Measurements from ENCODE around the gene HDGF.
A peak's percentile ranks its signal among the peaks of the same experiment; 100 is the strongest.

Gene HDGF

DNA sequence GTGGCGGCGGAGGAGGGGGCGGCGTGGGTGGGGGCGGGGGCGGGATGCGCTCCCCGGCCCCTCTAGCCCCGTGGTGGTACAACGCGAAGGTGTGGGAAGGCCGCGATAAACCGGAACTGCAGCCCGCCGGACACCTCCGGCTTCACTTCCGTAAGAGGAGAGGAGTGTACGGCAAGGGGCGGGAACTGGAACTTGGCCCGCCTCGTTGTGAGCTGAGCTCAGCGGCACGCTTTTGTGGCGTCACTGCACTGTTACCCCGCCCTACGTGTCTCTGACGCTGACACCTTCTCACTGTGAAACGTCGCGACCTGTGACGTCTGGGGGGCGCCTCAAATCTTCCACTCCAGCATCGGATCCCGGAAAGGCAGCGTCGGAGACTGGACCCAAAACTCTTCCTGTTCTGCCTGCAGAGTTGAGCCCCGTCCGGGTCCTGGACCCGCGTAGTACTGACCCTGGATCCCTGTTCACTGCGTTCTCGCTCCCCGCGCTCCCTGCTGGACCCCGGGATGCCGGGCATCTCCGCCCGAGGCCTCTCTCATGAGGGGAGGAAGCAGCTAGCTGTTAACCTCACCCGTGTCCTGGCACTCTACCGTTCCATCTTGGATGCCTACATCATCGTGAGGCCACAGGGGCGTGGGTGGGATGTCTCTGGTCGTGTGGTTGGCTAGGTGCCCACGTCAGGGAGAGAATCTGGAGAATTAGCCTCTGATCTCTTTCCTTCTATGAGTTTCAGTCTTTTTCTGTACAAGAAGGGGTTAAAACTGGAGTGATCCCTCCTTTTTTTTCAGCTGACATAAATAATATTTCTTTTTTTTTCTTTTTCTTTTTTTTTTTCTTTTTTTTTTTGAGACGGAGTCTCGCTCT, 22.6 kb downstream of the HDGF start, which contains the start of gene ISG20L2:
TSS of gene ISG20L2 (minus strand) at position 168 of the 864 bp plus-strand sequence. CDS start 1,114 bp downstream, outside the sequence.
- peaks cover 31 to 34% of the 10 kb centered on the region in 2 donors for H3K36me3 Mint-ChIP-seq
- no peaks in the 10 kb centered on the region for H3K9me3 Mint-ChIP-seq
- peak; percentile 93 for DNase-seq
- no peak within 1 kb of the TSS for H3K27ac Mint-ChIP-seq
- peaks cover 25 to 29% of the 10 kb centered on the region in 2 donors for H3K4me1 Mint-ChIP-seq
- no peak within 1 kb of the TSS for H3K4me3 Mint-ChIP-seq
- H3K27me3 Mint-ChIP-seq = no peaks in the 10 kb centered on the region
- peak; percentile 94 to 95 for ATAC-seq (replicated peaks)

DNA sequence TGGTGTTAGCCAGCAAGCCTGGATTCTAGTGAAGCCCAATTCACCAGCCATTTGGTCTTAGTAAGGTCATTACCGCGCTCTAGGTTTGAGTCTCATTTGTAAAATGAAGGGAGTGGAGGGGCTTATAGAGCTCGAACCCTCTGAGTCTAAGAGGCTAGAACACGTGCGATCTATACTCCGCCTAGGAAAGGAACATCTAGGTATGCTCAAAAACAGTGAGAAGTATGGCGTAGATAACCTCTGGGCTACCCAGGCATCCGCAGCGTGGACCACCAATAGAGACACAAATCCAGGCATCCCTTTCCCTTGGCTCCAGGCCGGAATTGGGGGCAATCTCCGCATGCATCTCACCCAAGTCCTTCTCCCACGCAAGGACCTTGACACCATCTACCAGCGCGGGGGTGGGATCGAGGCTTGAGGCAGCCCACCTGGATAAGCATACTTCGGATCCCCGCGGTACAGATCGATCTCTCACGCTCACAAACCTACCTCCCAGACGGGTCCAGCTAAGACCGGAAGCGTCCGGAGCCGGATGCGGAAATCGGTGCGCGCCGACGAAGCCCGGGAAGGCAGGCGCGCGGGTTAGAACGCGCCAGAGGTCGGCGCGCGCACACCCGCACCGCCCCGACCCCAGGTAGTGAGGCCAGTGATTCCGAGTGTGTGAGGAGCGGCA, 23.4 kb downstream of the HDGF start, which contains the start of gene METTL25B:
TSS of gene METTL25B (plus strand) at position 544 of the 673 bp plus-strand sequence. CDS start 636 bp downstream, outside the sequence.
- H3K4me1 Mint-ChIP-seq = peaks cover 33 to 36% of the 10 kb centered on the region in 2 donors
- peaks cover 35 to 39% of the 10 kb centered on the region in 2 donors for H3K36me3 Mint-ChIP-seq
- H3K27ac Mint-ChIP-seq = no peak within 1 kb of the TSS
- H3K27me3 Mint-ChIP-seq = no peaks in the 10 kb centered on the region
- H3K4me3 Mint-ChIP-seq = no peak within 1 kb of the TSS
- DNase-seq = peak; percentile 76
- no peaks in the 10 kb centered on the region for H3K9me3 Mint-ChIP-seq
- peak; percentile 75 to 77 for ATAC-seq (replicated peaks)

DNA sequence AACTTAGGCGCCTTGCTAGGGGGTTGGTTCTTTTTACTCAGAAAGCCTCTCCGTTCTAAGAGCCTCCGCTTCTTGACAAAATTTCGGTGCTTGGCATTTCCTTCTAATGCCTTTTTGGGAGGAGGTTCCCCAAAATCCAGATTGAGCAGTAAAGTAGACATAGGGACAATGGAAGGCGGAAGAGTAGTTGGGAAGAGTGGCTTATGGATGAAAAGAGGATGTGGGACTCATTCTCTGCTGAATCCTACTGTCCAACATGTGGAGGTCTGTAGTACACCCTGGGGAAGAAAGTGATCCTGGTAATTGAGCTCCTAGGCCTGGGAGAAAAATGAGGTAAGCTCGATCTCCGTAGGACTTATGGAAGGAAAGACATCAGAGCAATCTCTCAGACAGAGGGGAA, 24.0 kb downstream of the HDGF start:
- Mint-ChIP-seq H3K36me3 (peaks cover 34 to 38% of the 10 kb centered on the region in 2 donors), H3K4me1 (peaks cover 33 to 36% of the 10 kb centered on the region in 2 donors), H3K27ac (no peak overlapping the region), H3K4me3 (no peak overlapping the region), H3K9me3 (no peaks in the 10 kb centered on the region), H3K27me3 (no peaks in the 10 kb centered on the region)
- ATAC-seq (replicated peaks) (no peak), DNase-seq (no peak)

DNA sequence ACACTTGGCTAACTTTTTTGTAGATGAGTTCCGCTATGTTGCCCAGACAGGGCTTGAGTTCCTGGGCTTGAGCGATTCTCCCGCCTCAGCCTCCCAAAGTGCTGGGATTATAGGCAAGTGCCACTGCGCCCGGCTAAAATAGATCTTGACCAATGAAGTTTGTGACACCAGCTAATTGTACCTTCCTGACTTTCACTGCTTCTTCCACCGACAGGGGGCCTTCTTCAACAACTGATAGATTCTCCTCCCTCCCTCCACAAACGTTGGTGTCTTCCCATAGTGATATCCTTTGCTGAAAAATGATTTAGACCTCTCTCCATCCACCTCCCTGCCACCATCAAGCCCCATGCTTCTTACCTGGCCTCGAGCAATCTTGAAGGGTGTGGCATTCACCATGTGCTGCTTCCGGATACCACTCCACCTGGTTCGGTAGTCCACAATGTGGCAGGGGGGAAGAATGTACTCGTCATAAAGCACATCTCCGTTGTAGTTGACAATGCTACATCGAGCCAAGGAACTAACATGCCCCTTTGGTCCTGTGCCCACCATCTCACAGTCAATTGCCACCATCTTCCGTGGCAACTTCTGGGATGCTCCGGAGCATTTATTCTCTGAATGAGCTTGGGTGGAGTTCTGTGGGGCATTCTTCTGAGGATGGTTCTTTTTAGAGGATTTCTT, 24.8 kb downstream of the HDGF start:
- H3K27me3 Mint-ChIP-seq = no peaks in the 10 kb centered on the region
- no peak overlapping the region for H3K4me3 Mint-ChIP-seq
- ATAC-seq (replicated peaks) (no peak), DNase-seq (no peak)
- peaks cover 32 to 37% of the 10 kb centered on the region in 2 donors for H3K4me1 Mint-ChIP-seq
- peaks cover 33 to 37% of the 10 kb centered on the region in 2 donors for H3K36me3 Mint-ChIP-seq
- H3K9me3 Mint-ChIP-seq = no peaks in the 10 kb centered on the region
- H3K27ac Mint-ChIP-seq = no peak overlapping the region

DNA sequence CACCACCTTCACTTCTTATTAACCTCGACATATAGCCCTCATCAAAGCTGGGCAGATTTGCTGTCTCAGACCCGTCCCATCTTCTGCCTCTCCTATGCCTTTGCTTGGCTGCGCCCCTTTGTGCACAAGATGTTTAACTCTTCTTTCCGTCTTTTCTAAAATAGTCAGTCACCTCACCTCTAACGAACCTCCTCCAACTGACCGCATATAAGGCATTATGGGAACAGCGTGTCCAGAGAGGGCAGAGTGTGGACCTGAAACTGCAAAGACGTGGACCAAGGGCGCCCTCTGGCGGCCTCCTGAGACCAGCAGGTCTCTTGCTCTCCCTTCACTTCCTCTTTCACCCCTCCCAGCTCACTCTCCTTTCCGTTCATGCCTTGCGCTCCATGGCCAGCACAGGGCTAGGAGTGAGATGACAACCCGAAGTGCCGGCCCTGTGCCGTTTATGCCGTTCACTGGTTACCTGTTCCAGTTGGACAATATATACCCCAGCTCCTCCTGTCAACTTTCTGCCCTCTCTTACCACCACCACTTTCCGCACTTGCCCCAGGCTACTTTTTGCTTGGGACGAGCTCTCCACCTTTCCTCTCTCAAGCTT, 25.7 kb downstream of the HDGF start:
- peaks cover 34 to 38% of the 10 kb centered on the region in 2 donors for H3K4me1 Mint-ChIP-seq
- H3K36me3 Mint-ChIP-seq = peaks cover 36 to 37% of the 10 kb centered on the region in 2 donors

DNA sequence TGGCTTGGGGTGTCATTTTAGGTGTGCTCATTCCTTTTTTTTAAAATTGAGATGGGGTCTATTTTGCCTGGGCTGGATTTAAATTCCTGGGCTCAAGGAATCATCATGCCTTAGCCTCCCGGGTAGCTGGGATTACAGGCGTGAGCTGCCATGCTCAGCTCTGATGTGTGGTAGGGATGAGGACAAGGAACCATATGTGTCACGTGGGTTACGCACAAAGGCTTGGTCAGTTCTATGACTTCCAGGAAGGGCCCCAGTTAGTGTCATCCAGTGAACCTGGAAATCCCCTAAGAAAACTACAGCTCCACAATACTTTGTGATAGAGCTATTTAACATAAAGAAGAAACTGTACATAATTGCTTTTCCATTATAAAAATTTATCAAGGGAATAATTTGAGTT, 29.9 kb downstream of the HDGF start:
- Mint-ChIP-seq H3K27ac (peak overlapping the region; percentile 76), H3K4me1 (peaks cover 20 to 37% of the 10 kb centered on the region in 2 donors), H3K4me3 (no peak overlapping the region), H3K9me3 (no peaks in the 10 kb centered on the region), H3K36me3 (peaks cover 36 to 39% of the 10 kb centered on the region in 2 donors), H3K27me3 (no peaks in the 10 kb centered on the region)
- DNase-seq (no peak), ATAC-seq (replicated peaks) (no peak)

More for the DNA sequence above, 25.7 kb downstream of the HDGF start:
- Mint-ChIP-seq H3K9me3 (no peaks in the 10 kb centered on the region), H3K27me3 (no peaks in the 10 kb centered on the region), H3K4me3 (no peak overlapping the region), H3K27ac (no peak overlapping the region)
- ATAC-seq (replicated peaks) (peak; percentile 47 to 51), DNase-seq (peak; percentile 66)

DNA sequence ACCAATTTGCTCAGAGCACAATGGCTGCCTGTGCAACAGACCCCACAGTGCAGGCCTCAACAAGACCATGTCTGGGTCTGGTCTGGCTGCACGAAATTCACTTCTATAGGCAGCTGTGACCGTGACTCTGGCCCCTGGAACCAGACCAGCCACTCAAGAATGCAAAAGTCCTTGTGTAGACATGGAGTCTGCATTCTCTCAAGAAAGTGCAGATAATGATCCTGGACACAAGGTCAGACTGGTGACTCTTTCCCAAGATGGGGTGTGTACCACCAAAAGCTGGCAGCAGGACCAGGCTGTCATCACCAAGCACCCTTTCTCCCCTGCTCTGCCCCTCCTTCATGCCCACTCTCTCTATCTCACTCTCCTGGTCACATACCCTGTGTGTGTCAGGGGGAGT, 30.3 kb downstream of the HDGF start:
- no peaks in the 10 kb centered on the region for H3K27me3 Mint-ChIP-seq
- no peak for ATAC-seq (replicated peaks)
- peak overlapping the region; percentile 76 for H3K27ac Mint-ChIP-seq
- no peaks in the 10 kb centered on the region for H3K9me3 Mint-ChIP-seq
- peaks cover 38 to 43% of the 10 kb centered on the region in 2 donors for H3K36me3 Mint-ChIP-seq
- no peak overlapping the region for H3K4me3 Mint-ChIP-seq
- DNase-seq = no peak
- H3K4me1 Mint-ChIP-seq = peaks cover 21 to 37% of the 10 kb centered on the region in 2 donors

DNA sequence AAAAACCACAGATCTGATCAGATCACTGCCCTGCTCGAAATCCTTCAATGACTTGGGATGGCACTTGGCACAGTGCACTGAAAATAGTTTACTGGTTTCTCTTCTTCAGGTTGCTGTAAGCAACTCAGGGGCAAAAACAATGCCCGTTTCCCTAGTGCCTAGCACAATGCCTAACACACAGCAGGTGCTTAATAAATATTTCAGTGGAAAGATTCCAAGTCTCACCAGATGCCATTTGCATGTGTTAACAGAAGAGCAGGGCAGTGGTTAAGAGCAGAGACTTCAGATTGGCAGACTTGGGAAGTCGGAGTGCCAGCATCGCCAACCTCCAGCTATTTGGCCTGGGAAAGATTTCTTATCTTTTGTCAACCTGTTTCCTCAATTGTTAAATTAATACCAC, 34.1 kb downstream of the HDGF start:
- H3K9me3 Mint-ChIP-seq = no peaks in the 10 kb centered on the region
- H3K27me3 Mint-ChIP-seq = no peaks in the 10 kb centered on the region
- H3K36me3 Mint-ChIP-seq = peaks cover 35 to 46% of the 10 kb centered on the region in 2 donors
- no peak overlapping the region for H3K27ac Mint-ChIP-seq
- DNase-seq (no peak), ATAC-seq (replicated peaks) (no peak)
- H3K4me3 Mint-ChIP-seq = no peak overlapping the region
- peaks cover 8 to 15% of the 10 kb centered on the region in 2 donors for H3K4me1 Mint-ChIP-seq

DNA sequence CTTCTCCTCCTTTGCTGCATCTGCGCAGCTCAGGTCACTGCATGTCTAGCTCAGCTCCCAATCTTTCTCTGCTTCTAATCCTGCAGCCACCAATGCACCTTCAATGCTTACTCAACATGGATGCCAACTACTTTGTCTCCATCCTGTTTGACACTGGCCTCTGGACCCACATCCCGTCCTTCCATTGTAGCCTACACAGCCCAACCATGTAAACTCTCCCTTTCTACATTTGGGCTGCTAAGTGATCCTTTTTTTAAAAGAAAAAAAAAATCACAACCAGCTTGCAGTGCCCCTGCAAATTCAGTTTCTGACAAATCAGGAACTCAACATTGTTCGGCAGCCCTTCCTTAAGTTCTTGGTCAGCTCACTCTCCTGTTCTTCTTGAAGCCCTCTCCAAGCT, 36.6 kb downstream of the HDGF start:
- DNase-seq = no peak
- no peaks in the 10 kb centered on the region for H3K9me3 Mint-ChIP-seq
- H3K36me3 Mint-ChIP-seq = peaks cover 27 to 39% of the 10 kb centered on the region in 2 donors
- H3K27ac Mint-ChIP-seq = no peak overlapping the region
- H3K27me3 Mint-ChIP-seq = no peaks in the 10 kb centered on the region
- no peak for ATAC-seq (replicated peaks)
- peaks cover 1 to 4% of the 10 kb centered on the region in 2 donors for H3K4me1 Mint-ChIP-seq
- H3K4me3 Mint-ChIP-seq = no peak overlapping the region

DNA sequence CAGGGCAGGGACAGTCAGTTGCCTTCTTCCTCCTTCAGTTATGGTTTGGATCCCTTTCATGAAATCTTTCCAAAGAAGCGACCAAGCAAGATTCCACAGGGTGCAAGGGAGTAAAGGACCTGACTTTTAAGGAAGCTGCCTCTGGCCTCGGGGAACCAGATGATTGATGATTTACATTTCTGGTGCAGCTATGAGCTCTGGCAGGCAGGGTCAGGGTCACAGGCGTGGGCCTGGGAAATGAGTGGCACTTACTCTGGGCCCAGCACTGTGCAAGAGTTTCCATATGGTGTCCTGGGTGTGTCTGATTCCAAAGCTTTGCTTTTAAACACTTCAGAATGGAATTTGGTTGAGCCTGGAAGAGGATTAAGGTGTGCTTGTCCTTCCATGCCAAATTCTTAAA, 38.8 kb downstream of the HDGF start:
- Mint-ChIP-seq H3K27me3 (no peaks in the 10 kb centered on the region), H3K36me3 (peaks cover 24 to 34% of the 10 kb centered on the region in 2 donors), H3K27ac (no peak overlapping the region), H3K9me3 (no peaks in the 10 kb centered on the region), H3K4me1 (peaks cover 0 to 4% of the 10 kb centered on the region in 2 donors), H3K4me3 (no peak overlapping the region)
- ATAC-seq (replicated peaks) (no peak), DNase-seq (no peak)

DNA sequence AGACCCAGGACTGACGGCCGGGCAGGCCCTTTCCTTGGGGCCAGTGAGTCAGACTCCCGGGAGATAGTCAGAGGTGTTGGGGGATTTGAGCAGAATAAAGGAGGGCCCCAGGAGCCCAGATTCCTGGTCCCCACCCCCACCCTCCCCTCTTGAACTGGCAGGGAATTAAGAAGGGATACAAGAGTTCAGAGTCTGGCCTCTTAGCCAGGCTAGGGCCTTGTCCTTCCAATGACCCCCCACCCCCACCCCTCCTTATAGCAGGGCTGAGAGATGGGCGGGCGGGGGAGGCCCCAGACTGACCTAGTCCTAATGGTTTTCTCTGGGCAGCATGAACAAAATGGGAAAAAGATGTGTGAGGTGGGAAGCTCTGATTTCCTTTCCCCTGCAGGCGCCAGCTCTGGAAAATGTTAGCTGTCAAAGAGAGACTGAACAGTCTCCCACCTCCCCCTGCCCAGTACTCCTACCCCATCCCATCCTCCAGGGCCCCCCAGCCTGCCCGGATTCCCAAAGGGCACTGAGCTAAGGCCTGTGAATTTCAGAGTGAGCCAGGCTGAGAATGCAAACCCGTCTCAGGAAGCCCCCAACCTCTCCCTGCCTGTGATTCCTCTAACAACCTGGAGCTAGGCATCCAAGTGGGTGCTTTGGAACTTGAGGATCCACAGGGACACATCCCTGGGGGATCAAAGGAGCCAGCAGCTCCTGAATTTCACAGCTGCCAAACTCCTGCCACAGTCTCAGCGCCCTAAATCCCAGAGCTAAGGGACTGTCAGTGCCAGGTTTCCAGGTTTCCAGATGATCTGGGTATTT, 40.3 kb downstream of the HDGF start:
- Mint-ChIP-seq H3K4me3 (no peak overlapping the region), H3K4me1 (peaks cover 5 to 9% of the 10 kb centered on the region in 2 donors), H3K27ac (no peak overlapping the region), H3K27me3 (peaks cover 1 to 9% of the 10 kb centered on the region in 2 donors), H3K36me3 (peaks cover 16 to 24% of the 10 kb centered on the region in 2 donors), H3K9me3 (no peaks in the 10 kb centered on the region)
- ATAC-seq (replicated peaks) (no peak), DNase-seq (no peak)

DNA sequence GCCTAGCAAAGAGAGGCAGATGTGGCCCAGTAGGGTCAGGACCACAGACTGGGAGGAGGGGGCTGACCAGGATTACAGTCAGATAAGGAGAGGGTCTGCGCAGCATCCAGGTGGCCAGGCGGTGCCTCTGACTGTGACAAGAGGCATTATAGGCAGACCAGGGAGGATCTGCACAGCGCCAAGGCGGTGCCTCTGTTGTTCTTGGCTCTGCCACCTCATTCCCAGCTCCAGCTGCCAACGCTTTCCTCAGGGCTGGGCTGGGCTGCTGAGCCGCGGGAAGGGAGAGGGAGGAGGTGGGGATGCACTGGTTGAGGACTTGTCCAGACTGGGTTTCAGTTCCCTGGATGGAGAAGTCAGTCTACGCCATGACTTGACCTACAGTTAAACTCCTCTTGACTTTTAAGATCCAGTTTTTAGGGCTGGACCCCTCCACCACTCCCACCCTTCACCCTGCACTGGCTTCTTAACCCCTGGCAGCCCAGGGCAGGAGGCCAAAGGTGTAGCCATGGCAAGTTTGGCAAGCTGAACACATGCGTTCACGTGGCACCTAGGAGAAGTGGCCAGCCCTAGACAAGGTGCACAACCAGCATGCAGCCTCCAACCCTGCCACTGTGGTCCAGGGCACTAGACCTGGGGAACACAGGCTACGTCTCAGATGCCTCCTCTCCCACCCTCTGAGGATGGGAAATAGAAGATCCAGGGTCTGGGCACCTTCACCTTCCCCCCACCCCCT, 41.6 kb downstream of the HDGF start:
- Mint-ChIP-seq H3K27me3 (peaks cover 14 to 18% of the 10 kb centered on the region in 2 donors), H3K27ac (no peak overlapping the region), H3K4me1 (peaks cover 13 to 18% of the 10 kb centered on the region in 2 donors), H3K9me3 (no peaks in the 10 kb centered on the region), H3K36me3 (peaks cover 3 to 11% of the 10 kb centered on the region in 2 donors), H3K4me3 (no peak overlapping the region)
- DNase-seq (no peak), ATAC-seq (replicated peaks) (no peak)

DNA sequence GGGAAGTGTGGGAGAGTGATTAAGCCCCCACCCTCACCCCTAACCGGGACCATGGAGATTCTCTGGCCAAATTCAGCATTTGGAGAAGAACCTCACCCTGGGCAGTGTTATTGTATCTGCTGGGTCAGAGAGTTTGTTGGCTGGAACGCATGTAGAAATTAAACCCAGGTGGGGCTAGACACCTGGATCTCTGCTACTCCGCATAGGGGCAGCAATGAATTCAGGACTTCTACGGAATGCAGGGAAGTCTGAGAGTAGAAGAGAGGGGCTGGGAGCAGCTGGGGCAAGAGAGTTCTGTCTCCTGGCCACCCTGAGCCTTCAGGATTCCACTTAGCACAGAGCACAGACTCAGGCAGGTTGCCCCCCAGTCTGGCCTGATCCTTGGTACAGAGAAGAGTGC, 42.4 kb downstream of the HDGF start:
- Mint-ChIP-seq H3K4me3 (no peak overlapping the region), H3K9me3 (no peaks in the 10 kb centered on the region), H3K36me3 (peaks cover 0 to 7% of the 10 kb centered on the region in 2 donors), H3K27ac (peak overlapping the region; percentile 25), H3K4me1 (peaks cover 17 to 27% of the 10 kb centered on the region in 2 donors), H3K27me3 (peaks cover 23 to 24% of the 10 kb centered on the region in 2 donors)
- DNase-seq (no peak), ATAC-seq (replicated peaks) (no peak)
